GM10248 (cell line): Measurements from ENCODE around the gene HSPH1.

Experiments
- CTCF ChIA-PET: fragments of 300-600 bp; sonication (Branson Sonifier 250); formaldehyde crosslinking; extraction: SDS; loops from one replicate; lab custom pipeline; 2021; ENCODE audit warnings: antibody characterized with exemption; lab: Yijun Ruan, JAX
- POLR2A ChIA-PET: fragments of 350-650 bp; sonication (Branson Sonifier 250); formaldehyde crosslinking; extraction: SDS; loops from one replicate; lab custom pipeline; 2020; ENCODE audit warnings: antibody characterized with exemption; lab: Yijun Ruan, JAX
- DNase-seq: peaks from one replicate; pipeline ENCODE4 v3.0.0; 2012; ENCODE audit errors: extremely low spot score
- CTCF ChIP-seq: IDR thresholded peaks from 2 replicates; pipeline ENCODE4 v1.5.1; 2012; ENCODE audit warnings: mild to moderate bottlenecking, low read depth; ENCODE audit errors: extremely low read depth, missing control alignments, control extremely low read depth

The HSPH1 gene

GRCh38 chr13:31168736-31169135 lies 7.0 kb upstream of the HSPH1 start:
- no peak for DNase-seq
- POLR2A ChIA-PET: no interaction called here
- TF ChIP-seq CTCF: no peak
- CTCF ChIA-PET: interaction anchor here (1.1 kb wide), 1 partner anchor 193 kb away, joined by 3 read pairs; no protein-coding TSS in a partner anchor

- no peak for TF ChIP-seq CTCF
- no peak for DNase-seq
- POLR2A ChIA-PET: no interaction called here
- CTCF ChIA-PET: interaction anchor here (1.1 kb wide), 1 partner anchor 194 kb away, joined by 3 read pairs; no protein-coding TSS in a partner anchor
Observed at GRCh38 chr13:31168166-31168565, 6.5 kb upstream of the HSPH1 start.

GRCh38 chr13:31167490-31167889 lies 5.8 kb upstream of the HSPH1 start:
- DNase-seq: no peak
- ChIA-PET CTCF (interaction anchor here (1.1 kb wide), 1 partner anchor 195 kb away, joined by 3 read pairs; no protein-coding TSS in a partner anchor), POLR2A (no interaction called here)
- no peak for TF ChIP-seq CTCF

- CTCF ChIA-PET: no interaction called here
- TF ChIP-seq CTCF: no peak
- POLR2A ChIA-PET: no interaction called here
- no peak for DNase-seq
Observed at GRCh38 chr13:31166591-31166990, 4.9 kb upstream of the HSPH1 start.

- ChIA-PET CTCF (interaction anchor here (0.6 kb wide), 1 partner anchor 18 kb away, joined by 3 read pairs; no protein-coding TSS in a partner anchor), POLR2A (no interaction called here)
- peak; percentile 91 for DNase-seq
- no peak for TF ChIP-seq CTCF
Observed at GRCh38 chr13:31162151-31163008, 676 bp upstream of the HSPH1 start.

GRCh38 chr13:31160857-31161556 lies 697 bp downstream of the HSPH1 start:
- ChIA-PET CTCF (interaction anchor here (1.0 to 2.0 kb wide), 2 partner anchors 10 to 14 kb away, joined by 3 to 9 read pairs; no protein-coding TSS in a partner anchor), POLR2A (interaction anchor here (0.6 to 1.5 kb wide), 2 partner anchors 10 to 111 kb away, joined by 5 to 10 read pairs; no protein-coding TSS in a partner anchor)
- no peak for TF ChIP-seq CTCF
- DNase-seq: peak; percentile 62
